DMS53 (cell line): ENCODE measurements around the gene SLC40A1.

Experiments used
- DNase-seq: peaks from one replicate; lab custom pipeline; 2025; lab: John Stamatoyannopoulos, UW

SLC40A1 gene

GRCh38 chr2:189566046-189566445 lies 14.5 kb downstream of the SLC40A1 start:
- DNase-seq: no peak

GRCh38 chr2:189561371-189562038 lies 19.1 kb downstream of the SLC40A1 start:
- DNase-seq: no peak

GRCh38 chr2:189560273-189560586 lies 20.4 kb downstream of the SLC40A1 start:
- no peak for DNase-seq

- DNase-seq: no peak
Observed at GRCh38 chr2:189559579-189560272, 20.9 kb downstream of the SLC40A1 start.

- no peak for DNase-seq
Observed at GRCh38 chr2:189558516-189559272, 21.9 kb downstream of the SLC40A1 start.

- no peak for DNase-seq
Observed at GRCh38 chr2:189557373-189557772, 23.2 kb downstream of the SLC40A1 start.

- no peak for DNase-seq
Observed at GRCh38 chr2:189556526-189556925, 24.1 kb downstream of the SLC40A1 start.

GRCh38 chr2:189555232-189555631 lies 25.4 kb downstream of the SLC40A1 start:
- DNase-seq: no peak

- DNase-seq: no peak
Observed at GRCh38 chr2:189553504-189554088, 27.0 kb downstream of the SLC40A1 start.

GRCh38 chr2:189552991-189553404 lies 27.6 kb downstream of the SLC40A1 start:
- no peak for DNase-seq

- no peak for DNase-seq
Observed at GRCh38 chr2:189552334-189552990, 28.1 kb downstream of the SLC40A1 start.

- DNase-seq: no peak
Observed at GRCh38 chr2:189551808-189552207, 28.8 kb downstream of the SLC40A1 start.

GRCh38 chr2:189549449-189549832 lies 31.1 kb downstream of the SLC40A1 start:
- DNase-seq: no peak

- DNase-seq: peak; percentile 56
Observed at GRCh38 chr2:189548666-189549448, 31.7 kb downstream of the SLC40A1 start.

- no peak for DNase-seq
Observed at GRCh38 chr2:189545418-189545817, 35.2 kb downstream of the SLC40A1 start.

GRCh38 chr2:189544318-189545042 lies 36.1 kb downstream of the SLC40A1 start:
- DNase-seq: no peak

GRCh38 chr2:189543367-189543766 lies 37.2 kb downstream of the SLC40A1 start:
- DNase-seq: no peak

- peak; percentile 55 for DNase-seq
Observed at GRCh38 chr2:189542145-189542882, 38.3 kb downstream of the SLC40A1 start.

GRCh38 chr2:189541591-189541990 lies 39.0 kb downstream of the SLC40A1 start:
- DNase-seq: no peak

- no peak for DNase-seq
Observed at GRCh38 chr2:189540551-189540950, 40.0 kb downstream of the SLC40A1 start.
